Posterior cingulate gyrus (tissue), 11 donors: ENCODE measurements around the gene IGSF9.

Source experiments
- DNase-seq, 10 donors: peaks; one replicate each; pipeline versions ENCODE4 v3.0.0 to v3.0.0-alpha.2; 2020 to 2021; ENCODE audit warnings: mixed read lengths in 3 of 10
- intact Hi-C: fragments of 100-400 bp; cut with DNase I; formaldehyde crosslinking; loops from one replicate; pipeline ENCODE4 v1.15.1; 2023

Gene IGSF9

GRCh38 chr1:159946242-159947187, 1.1 kb upstream of the IGSF9 start:
- intact Hi-C loops: no loop called here
- DNase-seq: no peak

GRCh38 chr1:159944623-159945455, 574 bp downstream of the IGSF9 start:
- intact Hi-C loops: no loop called here
- DNase-seq: no peak

- intact Hi-C loops: no loop called here
- DNase-seq: no peak
Observed at GRCh38 chr1:159943908-159944622, 1.3 kb downstream of the IGSF9 start.

GRCh38 chr1:159943278-159943640, 2.2 kb downstream of the IGSF9 start:
- intact Hi-C loops: no loop called here
- DNase-seq: peak in 1 of 10 donors; percentile 7

GRCh38 chr1:159942632-159943277, 2.7 kb downstream of the IGSF9 start:
- intact Hi-C loops: no loop called here
- DNase-seq: no peak

- intact Hi-C loops: no loop called here
Observed at GRCh38 chr1:159941591-159942560, 3.5 kb downstream of the IGSF9 start.

GRCh38 chr1:159941141-159941540, 4.3 kb downstream of the IGSF9 start:
- DNase-seq: no peak
- intact Hi-C loops: no loop called here

More at GRCh38 chr1:159941591-159942560, 3.5 kb downstream of the IGSF9 start:
- DNase-seq: no peak

- intact Hi-C loops: no loop called here
- DNase-seq: no peak
Observed at GRCh38 chr1:159940006-159940620, 5.3 kb downstream of the IGSF9 start.

GRCh38 chr1:159939678-159940002, 5.8 kb downstream of the IGSF9 start:
- DNase-seq: no peak
- intact Hi-C loops: loop anchor here (10.0 kb wide), 1 partner anchor 435 kb away; no protein-coding TSS in a partner anchor

- intact Hi-C loops: loop anchor here (10.0 kb wide), 1 partner anchor 436 kb away; no protein-coding TSS in a partner anchor
- peak in 1 of 10 donors; percentile 1 for DNase-seq
Observed at GRCh38 chr1:159938905-159939677, 6.3 kb downstream of the IGSF9 start.

GRCh38 chr1:159938211-159938852, 7.1 kb downstream of the IGSF9 start:
- intact Hi-C loops: loop anchor here (10.0 kb wide), 1 partner anchor 436 kb away; no protein-coding TSS in a partner anchor

GRCh38 chr1:159937054-159937750, 8.2 kb downstream of the IGSF9 start:
- intact Hi-C loops: loop anchor here (10.0 kb wide), 1 partner anchor 438 kb away; no protein-coding TSS in a partner anchor
- no peak for DNase-seq

More at GRCh38 chr1:159938211-159938852, 7.1 kb downstream of the IGSF9 start:
- DNase-seq: peak in 1 of 10 donors; percentile 40

- DNase-seq: peak in 7 of 10 donors; percentile 44 to 93 (median 74)
- intact Hi-C loops: loop anchor here (1.0 to 10.0 kb wide), 2 partner anchors 71 to 438 kb away; no protein-coding TSS in a partner anchor
Observed at GRCh38 chr1:159936273-159936904, 9.0 kb downstream of the IGSF9 start.

- intact Hi-C loops: loop anchor here (1.0 to 10.0 kb wide), 2 partner anchors 72 to 439 kb away; no protein-coding TSS in a partner anchor
- DNase-seq: no peak
Observed at GRCh38 chr1:159935719-159936272, 9.6 kb downstream of the IGSF9 start.

GRCh38 chr1:159935305-159935704, 10.1 kb downstream of the IGSF9 start:
- peak in 1 of 10 donors; percentile 48 for DNase-seq
- intact Hi-C loops: loop anchor here (10.0 kb wide), 1 partner anchor 439 kb away; no protein-coding TSS in a partner anchor
